Measurements from ENCODE around the gene GOLGA2.

DNA sequence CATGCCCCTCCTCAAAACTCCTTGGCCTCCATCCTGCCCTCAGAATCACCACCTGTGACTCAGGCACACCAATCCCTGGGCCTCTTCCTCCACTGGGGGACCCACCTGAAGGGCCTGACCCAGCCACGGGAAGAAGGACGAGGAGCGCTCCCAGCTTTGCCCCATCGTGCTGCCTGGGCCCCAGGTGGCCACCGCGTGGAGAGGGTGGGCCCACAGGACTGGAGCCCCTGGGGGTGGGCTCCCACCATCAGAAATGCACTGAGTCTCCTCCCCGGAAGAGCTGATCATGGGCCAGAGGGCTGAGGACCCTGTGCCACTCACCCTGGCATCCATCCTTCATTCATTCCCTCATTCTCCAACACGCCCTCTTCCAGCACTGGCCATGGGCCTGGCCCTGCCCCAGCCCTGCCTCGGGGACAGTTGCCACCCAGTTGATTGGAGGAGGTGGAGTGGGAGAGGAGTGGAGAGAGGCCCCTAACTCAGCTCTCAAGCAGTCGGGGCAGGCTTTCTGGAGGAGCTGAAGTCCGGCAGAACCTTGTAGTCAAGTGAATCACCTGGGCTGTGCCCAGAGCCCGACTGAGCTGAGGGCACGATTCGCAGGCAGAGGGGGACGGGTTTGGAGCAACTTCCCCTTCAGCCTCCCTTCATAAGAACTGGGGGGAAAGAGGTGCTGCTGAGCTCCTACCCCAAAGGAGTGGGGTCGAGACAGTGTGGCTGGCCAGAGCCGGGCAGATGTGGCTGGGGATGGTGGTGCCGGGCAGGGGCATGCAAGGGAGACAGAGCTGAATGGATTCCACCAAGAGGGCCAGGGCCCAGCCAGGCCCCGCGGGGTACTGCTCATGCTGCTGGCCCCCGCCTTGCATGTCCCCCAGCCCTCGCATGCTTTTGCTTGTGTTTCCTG is 43.0 kb downstream of the GOLGA2 start:
- TF ChIP-seq, protein P1, sequence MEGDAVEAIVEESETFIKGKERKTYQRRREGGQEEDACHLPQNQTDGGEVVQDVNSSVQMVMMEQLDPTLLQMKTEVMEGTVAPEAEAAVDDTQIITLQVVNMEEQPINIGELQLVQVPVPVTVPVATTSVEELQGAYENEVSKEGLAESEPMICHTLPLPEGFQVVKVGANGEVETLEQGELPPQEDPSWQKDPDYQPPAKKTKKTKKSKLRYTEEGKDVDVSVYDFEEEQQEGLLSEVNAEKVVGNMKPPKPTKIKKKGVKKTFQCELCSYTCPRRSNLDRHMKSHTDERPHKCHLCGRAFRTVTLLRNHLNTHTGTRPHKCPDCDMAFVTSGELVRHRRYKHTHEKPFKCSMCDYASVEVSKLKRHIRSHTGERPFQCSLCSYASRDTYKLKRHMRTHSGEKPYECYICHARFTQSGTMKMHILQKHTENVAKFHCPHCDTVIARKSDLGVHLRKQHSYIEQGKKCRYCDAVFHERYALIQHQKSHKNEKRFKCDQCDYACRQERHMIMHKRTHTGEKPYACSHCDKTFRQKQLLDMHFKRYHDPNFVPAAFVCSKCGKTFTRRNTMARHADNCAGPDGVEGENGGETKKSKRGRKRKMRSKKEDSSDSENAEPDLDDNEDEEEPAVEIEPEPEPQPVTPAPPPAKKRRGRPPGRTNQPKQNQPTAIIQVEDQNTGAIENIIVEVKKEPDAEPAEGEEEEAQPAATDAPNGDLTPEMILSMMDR (conservative IDR thresholded peaks at IDR 0.05; ENCODE audit: low read depth, low read length), result no peak
- no peak for TF ChIP-seq EZH2 (IDR thresholded peaks at IDR 0.05; ENCODE audit: low read length, unreplicated experiment)

All from PC-3 (cell line).